Stimulated activated naive CD4-positive, alpha-beta T cell treated with Interleukin-2 at 50 U/mL for 16 hours (primary cell): ENCODE results near the gene EEFSEC.

Source experiments
- DNase-seq: peaks from one replicate; lab custom pipeline; 2025; lab: John Stamatoyannopoulos, UW

EEFSEC gene

GRCh38 chr3:128427175-128427857 lies 274.0 kb downstream of the EEFSEC start:
- DNase-seq, result no peak

- DNase-seq, result no peak
Measured at GRCh38 chr3:128427872-128428822, 274.9 kb downstream of the EEFSEC start.

- no peak for DNase-seq
Measured at GRCh38 chr3:128429275-128429674, 276.0 kb downstream of the EEFSEC start.

- DNase-seq, result no peak
Measured at GRCh38 chr3:128429751-128430150, 276.5 kb downstream of the EEFSEC start.

GRCh38 chr3:128430301-128430700 lies 277.0 kb downstream of the EEFSEC start:
- DNase-seq, result no peak

- no peak for DNase-seq
Measured at GRCh38 chr3:128430731-128431130, 277.4 kb downstream of the EEFSEC start.

- no peak for DNase-seq
Measured at GRCh38 chr3:128431803-128432300, 278.6 kb downstream of the EEFSEC start.

GRCh38 chr3:128432301-128432970 lies 279.2 kb downstream of the EEFSEC start:
- no peak for DNase-seq

- no peak for DNase-seq
Measured at GRCh38 chr3:128432971-128433836, 279.9 kb downstream of the EEFSEC start.

GRCh38 chr3:128433837-128434165 lies 280.5 kb downstream of the EEFSEC start:
- DNase-seq, result no peak

- DNase-seq, result no peak
Measured at GRCh38 chr3:128434524-128434923, 281.2 kb downstream of the EEFSEC start.

- DNase-seq, result no peak
Measured at GRCh38 chr3:128435058-128435457, 281.8 kb downstream of the EEFSEC start.

- no peak for DNase-seq
Measured at GRCh38 chr3:128435561-128435960, 282.3 kb downstream of the EEFSEC start.

- DNase-seq, result no peak
Measured at GRCh38 chr3:128436214-128436613, 282.9 kb downstream of the EEFSEC start.

GRCh38 chr3:128438488-128439072 lies 285.3 kb downstream of the EEFSEC start:
- no peak for DNase-seq

GRCh38 chr3:128439226-128439625 lies 285.9 kb downstream of the EEFSEC start:
- DNase-seq, result no peak

- DNase-seq, result no peak
Measured at GRCh38 chr3:128442070-128442469, 288.8 kb downstream of the EEFSEC start.

GRCh38 chr3:128442949-128443348 lies 289.7 kb downstream of the EEFSEC start:
- DNase-seq, result no peak

- no peak for DNase-seq
Measured at GRCh38 chr3:128443771-128444170, 290.5 kb downstream of the EEFSEC start.

- no peak for DNase-seq
Measured at GRCh38 chr3:128445357-128445756, 292.1 kb downstream of the EEFSEC start.

- DNase-seq, result no peak
Measured at GRCh38 chr3:128446821-128447220, 293.5 kb downstream of the EEFSEC start.
